Mucosa of descending colon (tissue), 3 donors: ENCODE measurements around the gene SPPL3. TPM values are rescaled to one million over a fixed set of nuclear protein-coding genes. Genes with fewer than 3 reads are reported as not detected.

Source experiments
- ATAC-seq: fragments of 200-7000 bp; cut with Tn5 transposase; one replicate; pipeline ENCODE4 v1.9.1; 2020; ENCODE audit warnings: mild to moderate bottlenecking, moderate library complexity
- DNase-seq, 3 donors: peaks; one replicate each; pipeline ENCODE4 v3.0.0-alpha.2; 2020
- H3K36me3 ChIP-seq: fragments of 200-600 bp; one replicate; pipeline ENCODE4 v1.8.0; 2021; ENCODE audit warnings: low read depth, mild to moderate bottlenecking
- H3K4me1 ChIP-seq: fragments of 200-600 bp; one replicate; pipeline ENCODE4 v1.8.0; 2021; ENCODE audit warnings: low read depth, mild to moderate bottlenecking
- H3K4me3 ChIP-seq: fragments of 200-600 bp; one replicate; pipeline ENCODE4 v1.8.0; 2021; ENCODE audit warnings: mild to moderate bottlenecking
- H3K9me3 ChIP-seq: fragments of 200-600 bp; one replicate; pipeline ENCODE4 v1.8.0; 2021; ENCODE audit warnings: mild to moderate bottlenecking
- CTCF ChIP-seq: fragments of 200-600 bp; IDR thresholded peaks from one replicate; pipeline ENCODE4 v1.8.0; 2022; ENCODE audit warnings: antibody characterized with exemption, mild to moderate bottlenecking
- intact Hi-C, 2 donors: fragments of 100-400 bp; cut with DNase I in 1 of 2; cut with micrococcal nuclease in 1 of 2; formaldehyde crosslinking; loops; one replicate each; pipeline versions ENCODE4 v1.11.0 to v1.11.1; 2022; cut with DNase I, micrococcal nuclease
- total RNA-seq, 3 donors: library from RNA; stranded (reverse); fragmentation: NEBNext Ultra II Directional in 2 of 3; extraction: Animal tissue kit (Norgen Biotek cat#: 25700) in 2 of 3; gene quantifications; one replicate each; pipeline versions ENCODE4 v1.2.1 to v1.2.4, GENCODE V29; 2021 to 2023
- donor health status: DM: no; HTN: no; CAD: no; lungs with moderate emphysema.
- donor health status: DM: no; HTN: no; CAD: no.
- donor health status: DM: no; HTN: yes; CAD: no.

Gene SPPL3
- total RNA-seq, 3 donors from 2014 or later = 51.8 to 72.1 (median 65.6) TPM

- no peak for TF ChIP-seq CTCF
- Histone ChIP-seq H3K4me1 (peaks cover 12% of the 10 kb centered on the region), H3K36me3 (no peaks in the 10 kb centered on the region), H3K4me3 (no peak overlapping the region), H3K9me3 (peaks cover 11% of the 10 kb centered on the region)
- ATAC-seq = no peak
- intact Hi-C loops = no loop called here
- no peak for DNase-seq
These were observed 103.5 kb downstream of the SPPL3 start for GRCh38 chr12:120800665-120801064.

GRCh38 chr12:120799243-120800045, 104.7 kb downstream of the SPPL3 start:
- ATAC-seq (peak; percentile 49), DNase-seq (peak in 1 of 3 donors; percentile 31)
- Histone ChIP-seq H3K4me3 (no peak overlapping the region), H3K36me3 (no peaks in the 10 kb centered on the region), H3K9me3 (peaks cover 14% of the 10 kb centered on the region), H3K4me1 (peaks cover 12% of the 10 kb centered on the region)
- intact Hi-C loops = no loop called here
- no peak for TF ChIP-seq CTCF

GRCh38 chr12:120798696-120799095, 105.5 kb downstream of the SPPL3 start:
- Histone ChIP-seq H3K4me1 (peaks cover 12% of the 10 kb centered on the region), H3K9me3 (peaks cover 14% of the 10 kb centered on the region), H3K36me3 (no peaks in the 10 kb centered on the region), H3K4me3 (no peak overlapping the region)
- DNase-seq = no peak
- TF ChIP-seq CTCF = no peak
- intact Hi-C loops = no loop called here
- no peak for ATAC-seq

GRCh38 chr12:120797677-120798642, 106.2 kb downstream of the SPPL3 start:
- no peak for TF ChIP-seq CTCF
- peaks cover 14% of the 10 kb centered on the region for H3K9me3 ChIP-seq
- H3K4me3 ChIP-seq = no peak overlapping the region
- ATAC-seq (no peak), DNase-seq (no peak)
- peaks cover 12% of the 10 kb centered on the region for H3K4me1 ChIP-seq
- intact Hi-C loops = no loop called here
- no peaks in the 10 kb centered on the region for H3K36me3 ChIP-seq

GRCh38 chr12:120795441-120796178, 108.5 kb downstream of the SPPL3 start:
- intact Hi-C loops = no loop called here
- peaks cover 10% of the 10 kb centered on the region for H3K4me1 ChIP-seq
- no peak for TF ChIP-seq CTCF
- ATAC-seq (no peak), DNase-seq (no peak)
- H3K36me3 ChIP-seq = no peaks in the 10 kb centered on the region
- peaks cover 14% of the 10 kb centered on the region for H3K9me3 ChIP-seq
- no peak overlapping the region for H3K4me3 ChIP-seq
